Embryonic facial prominence (tissue), 1 donor: ENCODE measurements around the gene RAD51B.

Experiments
- DNase-seq: peaks from one replicate; pipeline ENCODE4 v3.0.0-alpha.2; 2016; ENCODE audit errors: extremely low spot score

The RAD51B gene

DNA sequence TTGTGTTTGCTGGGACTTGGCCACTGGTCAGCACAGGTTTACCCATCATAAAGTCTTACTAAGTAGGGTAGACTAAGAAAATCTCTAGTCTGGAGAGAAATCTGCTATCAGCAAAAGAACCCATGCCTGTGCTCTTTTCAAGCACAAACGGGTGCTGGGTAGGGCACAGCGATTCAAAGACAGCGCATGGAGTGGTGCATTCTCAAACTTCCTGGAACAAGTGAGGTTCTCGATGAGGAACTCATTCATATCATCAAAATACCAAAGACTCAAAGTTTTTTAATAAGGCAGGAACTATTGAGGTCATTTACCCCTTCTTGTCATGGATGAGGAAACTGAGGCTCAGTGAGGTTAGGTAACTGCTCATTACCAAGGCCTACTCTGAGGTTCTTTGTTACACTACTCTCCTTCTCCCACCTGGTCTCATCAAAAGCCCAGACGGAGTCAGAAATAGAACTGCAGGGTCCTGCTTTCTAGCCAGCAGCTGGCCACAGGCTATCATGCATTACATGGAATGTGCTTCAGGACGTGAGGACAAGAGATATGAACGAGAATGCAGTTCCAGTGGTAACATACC is 583.0 kb downstream of the RAD51B start:
- no peak for DNase-seq

DNA sequence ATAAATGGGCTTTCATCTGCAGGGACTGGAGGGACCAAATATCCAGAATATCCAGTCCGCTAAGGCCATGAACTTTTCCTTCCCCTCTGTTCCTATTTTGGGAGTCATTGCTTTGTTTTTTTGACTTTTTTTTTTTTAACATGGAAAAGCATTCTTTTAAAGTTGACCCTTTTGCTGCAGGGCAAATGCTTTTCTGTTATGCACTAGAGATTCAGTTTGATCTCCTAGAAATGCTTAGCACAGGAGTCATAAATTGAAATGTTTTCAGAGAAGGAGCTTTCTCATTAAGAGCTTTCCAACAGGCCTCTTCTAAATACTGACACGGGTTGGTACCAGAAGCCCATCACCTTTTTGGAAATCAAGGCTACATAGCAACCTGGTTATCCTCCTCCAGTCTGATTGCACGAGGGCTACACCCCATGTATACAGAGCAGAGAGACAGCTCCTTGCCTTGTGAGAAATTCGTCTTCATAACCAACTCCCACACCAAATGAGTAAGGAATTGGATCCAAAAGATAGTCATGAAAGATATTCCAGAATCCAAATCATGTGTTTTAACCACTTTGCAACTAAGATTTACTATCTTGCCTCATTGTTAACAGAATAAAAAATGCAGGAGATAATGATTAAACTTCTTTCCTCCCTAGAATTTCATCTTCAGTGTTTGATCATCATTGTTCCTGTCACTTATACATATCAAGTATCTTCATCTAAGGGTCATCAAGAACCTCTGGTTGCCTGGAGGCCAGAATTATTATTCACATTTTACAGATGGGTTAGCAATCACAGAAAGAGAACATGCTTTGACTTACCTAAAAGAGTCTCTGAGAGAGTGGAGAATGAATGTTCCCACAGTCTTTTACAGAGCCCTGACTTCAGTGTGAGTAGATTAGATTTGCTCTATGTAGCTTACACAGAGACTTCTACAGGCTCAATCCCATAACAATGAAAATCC is 583.9 kb downstream of the RAD51B start:
- DNase-seq = no peak

DNA sequence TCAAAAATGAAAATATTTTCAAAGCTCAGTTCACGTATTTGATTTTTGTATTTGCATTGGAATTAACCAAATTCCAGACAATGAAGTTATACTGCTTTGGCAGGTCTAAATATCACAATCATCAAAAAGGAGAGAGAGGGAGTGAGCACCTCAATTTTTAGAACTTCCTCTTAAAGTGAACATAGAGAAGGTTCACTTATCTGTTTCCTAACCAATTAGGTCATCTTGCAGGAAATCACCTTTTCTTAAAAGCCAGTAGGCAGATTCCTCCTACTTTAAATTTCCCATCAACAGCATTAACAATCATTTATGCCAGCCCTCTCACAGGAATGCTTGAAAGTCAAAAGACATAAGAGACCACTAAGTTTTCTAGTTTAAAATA is 584.6 kb downstream of the RAD51B start:
- DNase-seq = no peak

DNA sequence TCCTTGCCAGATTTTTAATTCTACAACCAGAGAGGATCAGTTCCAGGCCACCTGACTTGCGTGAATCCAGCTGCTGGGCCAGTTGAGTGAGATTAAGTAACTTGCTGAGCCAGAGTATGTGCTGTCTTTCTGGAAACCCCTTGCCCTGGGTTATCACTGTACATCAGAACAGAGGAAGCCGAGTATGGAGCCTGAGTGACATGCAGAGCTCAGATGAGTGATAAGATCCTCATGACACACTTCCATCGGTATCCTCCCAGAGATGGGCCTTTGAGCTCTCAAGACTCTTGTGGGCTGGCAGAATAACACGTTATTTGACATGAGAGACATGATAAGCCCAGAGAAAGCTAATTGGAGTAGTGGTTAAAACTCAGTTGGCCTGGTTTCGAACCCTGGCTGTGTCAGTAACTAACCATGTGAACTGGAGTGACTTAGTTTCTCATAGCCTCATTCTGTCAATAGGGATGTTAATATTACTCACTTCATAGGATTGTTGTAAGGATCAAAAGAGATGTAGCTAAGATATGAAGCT is 585.1 kb downstream of the RAD51B start:
- no peak for DNase-seq

DNA sequence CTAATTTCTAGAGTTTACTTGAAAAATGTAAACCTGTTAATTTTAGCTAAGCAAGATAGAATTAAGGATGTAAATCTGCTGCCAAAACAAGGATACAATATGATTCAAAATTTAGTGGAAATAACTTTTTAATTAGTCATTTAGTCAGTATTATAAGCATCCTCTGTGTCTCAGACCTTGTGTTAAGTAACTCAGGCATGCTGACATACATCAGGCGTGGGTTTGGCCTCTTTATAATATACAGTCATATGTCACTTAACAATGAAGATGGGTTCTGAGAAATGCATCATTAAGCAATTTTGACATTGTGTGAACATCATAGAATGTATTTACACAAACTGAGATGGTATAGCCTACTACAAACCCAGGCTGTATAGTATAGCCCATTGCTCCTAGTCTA is 586.4 kb downstream of the RAD51B start:
- DNase-seq = no peak

DNA sequence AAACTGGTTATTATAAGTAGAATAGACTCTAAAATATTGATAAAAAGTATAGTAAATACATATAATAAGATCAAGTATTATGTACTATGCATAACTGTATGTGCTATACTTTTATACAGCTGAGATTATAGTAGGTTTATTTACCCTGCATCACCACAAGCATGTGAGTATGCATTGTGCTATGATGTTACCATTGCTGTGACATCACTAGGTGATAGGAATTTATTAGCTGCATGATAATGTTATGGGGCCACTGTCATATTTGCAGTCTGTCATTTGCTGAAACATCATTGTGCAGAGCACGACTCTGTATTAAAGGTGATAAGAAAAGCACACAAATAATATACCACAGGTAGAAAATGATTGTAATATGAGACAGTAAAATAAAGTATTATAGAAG is 587.7 kb downstream of the RAD51B start:
- DNase-seq = no peak

DNA sequence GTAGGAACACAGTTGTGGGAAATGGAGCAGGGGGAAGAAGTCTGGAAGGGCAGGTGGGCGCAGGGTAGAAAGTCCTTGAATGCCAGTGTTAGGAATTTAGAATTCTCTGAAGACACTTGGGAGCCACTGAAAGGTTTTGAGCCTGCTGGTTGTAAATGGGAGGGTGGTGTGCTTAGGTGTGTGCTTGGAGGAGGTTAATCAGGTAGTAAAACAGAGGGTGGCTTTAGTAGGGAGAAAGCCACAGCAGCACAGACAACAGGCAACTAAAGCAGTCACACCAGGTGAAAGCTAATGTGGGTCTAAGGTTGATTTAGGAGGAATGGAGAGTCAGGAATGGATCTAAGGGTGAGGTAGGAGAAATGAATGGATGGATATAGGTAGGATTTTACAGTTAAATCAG is 588.2 kb downstream of the RAD51B start:
- DNase-seq = no peak

DNA sequence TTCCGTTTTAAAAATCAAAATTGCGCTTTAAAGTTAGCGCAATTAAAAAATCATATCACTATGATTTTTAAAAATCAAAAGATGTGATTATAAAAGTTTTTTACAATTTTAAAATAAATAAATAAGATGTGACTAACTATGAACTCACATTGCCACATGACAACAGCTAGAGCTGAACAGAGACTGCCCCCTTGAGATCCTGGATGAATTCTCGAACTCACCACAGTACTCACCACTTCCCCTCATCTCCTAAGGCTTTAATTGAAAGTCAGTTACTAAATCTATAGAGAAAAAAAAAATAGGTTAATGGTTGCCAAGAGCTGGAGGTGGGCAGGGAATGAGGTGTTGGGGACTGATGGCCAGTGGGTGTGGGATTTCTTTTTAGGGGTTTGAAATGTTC is 589.1 kb downstream of the RAD51B start:
- no peak for DNase-seq

DNA sequence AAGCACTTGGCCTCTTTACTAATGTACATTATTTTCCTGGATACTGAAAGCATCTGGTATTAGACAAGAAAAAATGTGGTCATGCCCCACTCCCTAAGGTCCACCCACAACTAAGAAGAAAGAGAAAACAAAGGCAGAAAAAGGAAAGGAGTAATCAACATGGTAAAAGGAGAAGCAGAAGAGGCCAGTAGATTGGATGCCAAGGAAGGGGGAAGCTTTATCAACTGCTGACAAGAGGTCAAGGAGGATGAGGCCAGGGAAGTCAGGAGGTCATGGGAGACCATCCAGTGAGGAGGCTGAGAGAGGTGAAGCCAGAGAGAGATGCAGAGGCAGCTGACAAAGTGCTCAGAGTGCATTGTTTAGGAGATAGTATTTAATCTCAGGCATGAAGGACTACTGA is 589.8 kb downstream of the RAD51B start:
- no peak for DNase-seq

DNA sequence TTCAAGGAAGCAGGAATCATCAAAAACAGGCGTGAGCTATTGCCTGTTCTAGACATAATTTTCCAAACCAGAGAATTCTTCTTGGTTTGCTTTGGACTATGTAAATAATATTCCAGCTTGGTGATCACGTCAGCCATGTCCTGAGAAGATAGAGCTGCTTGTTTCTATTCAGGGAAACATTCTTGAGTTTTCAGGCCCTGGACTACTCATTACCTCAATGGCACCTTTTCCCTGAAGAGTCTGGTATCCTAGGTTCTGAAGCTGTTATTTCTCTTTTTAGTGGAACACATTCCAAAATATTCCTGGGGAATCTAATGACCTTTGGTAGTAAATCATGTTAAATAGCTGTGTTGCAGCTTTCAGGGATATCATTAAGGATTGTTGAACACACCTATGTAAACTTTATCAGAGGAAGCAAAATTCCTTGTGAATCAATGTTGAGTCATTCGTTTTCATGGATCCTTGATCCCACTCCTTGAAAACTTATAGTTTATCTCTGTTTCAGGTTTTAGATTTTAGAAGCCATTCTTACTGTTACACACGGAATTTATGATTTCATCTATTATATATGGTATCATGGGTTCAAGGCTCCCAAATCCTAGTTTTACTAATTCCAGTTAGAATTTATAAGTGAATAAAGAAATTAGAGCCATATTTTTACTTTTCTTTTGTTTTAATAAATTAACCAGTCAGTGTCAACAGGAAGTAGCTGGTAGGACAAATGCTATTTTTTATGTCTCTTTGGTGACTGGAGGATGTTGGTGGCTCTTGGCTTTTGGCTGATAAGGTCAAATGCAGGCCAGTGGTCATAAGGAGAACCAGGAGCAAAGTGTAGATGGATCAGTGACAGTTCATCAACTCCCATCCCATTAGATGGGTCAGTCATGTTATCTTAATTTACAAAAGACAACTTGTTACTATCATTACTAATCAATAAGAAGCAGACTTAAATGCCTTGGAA is 593.2 kb downstream of the RAD51B start:
- no peak for DNase-seq

DNA sequence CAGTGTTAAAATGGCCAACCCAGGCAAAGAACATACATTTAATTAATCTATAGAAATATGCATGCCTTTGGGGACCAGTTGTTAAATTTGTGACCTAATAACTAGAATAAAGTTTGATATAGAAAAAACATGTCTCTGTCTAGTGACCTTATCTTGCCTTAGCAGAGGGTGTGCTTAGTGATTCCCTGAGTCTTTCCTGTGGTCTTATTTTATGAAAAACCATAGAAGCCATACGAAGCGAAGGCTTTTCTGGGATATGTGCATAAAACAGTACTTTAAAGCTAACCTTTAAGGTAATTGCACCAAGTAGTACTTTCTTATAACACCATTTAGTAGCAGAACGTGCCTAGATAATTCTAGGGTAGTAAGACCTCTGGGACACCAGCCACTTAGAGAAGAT is 593.9 kb downstream of the RAD51B start:
- DNase-seq = no peak

DNA sequence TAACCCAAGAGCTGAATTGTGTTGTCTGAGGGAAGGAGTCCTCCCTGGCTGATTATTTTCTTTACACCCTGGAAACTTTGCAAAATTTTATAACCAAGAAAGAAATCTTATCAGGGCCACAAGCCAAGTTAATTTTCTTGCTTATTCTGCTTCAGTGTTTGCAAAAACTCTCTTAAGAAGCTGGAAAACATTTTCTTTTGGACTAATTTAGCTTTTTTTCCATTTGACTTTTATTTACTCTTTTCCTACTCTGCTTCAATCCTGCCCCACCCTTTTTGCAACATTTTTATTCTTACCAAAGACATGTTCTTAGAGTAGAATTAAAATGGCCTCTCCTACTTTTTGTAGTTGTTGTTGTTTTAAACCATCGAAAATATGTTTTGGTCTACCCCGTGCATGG is 594.5 kb downstream of the RAD51B start:
- DNase-seq = no peak

DNA sequence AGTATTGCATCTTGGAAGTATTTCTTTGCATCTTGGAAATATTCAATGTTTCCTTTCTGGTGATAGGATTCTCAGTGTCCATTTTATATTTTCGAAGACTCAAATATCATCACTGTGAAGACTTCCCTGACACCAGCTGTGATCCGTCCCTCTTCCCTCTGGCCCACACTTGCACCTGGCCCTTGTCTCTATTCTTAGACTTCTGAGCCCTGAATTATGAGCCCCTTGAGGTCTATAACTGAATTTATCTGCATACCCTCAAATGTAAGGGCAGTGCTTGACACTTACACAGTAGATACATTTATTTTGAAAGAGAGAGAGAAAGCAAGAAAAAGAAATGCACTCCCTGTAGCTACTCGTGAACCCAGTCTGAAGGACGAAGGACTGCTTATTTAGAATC is 596.6 kb downstream of the RAD51B start:
- no peak for DNase-seq

DNA sequence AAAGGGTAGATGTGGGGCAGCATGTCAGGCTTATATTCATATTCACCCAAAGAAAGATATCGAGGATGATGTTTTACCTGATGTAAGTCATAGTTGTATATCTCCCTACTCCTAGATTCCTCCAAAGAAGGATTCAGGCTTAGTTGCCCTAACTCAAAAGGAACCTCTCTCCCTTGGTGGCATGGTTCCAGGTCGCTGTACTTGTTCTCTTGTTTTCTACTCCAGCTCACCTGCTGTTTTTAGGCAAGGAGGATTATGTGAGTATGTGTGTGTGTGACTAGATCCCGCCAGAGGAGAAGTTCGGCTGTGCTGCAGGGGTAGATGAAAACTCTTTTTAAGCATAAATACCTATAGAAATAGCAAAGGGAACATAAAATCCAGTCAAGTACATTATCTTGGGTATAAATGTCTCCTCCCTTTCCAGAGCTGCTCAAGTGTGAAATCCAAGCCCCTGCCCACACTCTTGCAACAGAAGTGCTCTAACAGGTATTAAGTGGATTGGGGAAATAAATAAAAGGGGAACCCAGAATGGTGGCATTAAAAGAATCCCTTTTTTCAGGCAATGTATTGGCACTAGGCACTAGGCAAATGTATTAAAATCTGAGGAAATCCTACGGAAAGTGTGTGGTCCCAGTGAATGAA is 597.6 kb downstream of the RAD51B start:
- no peak for DNase-seq

DNA sequence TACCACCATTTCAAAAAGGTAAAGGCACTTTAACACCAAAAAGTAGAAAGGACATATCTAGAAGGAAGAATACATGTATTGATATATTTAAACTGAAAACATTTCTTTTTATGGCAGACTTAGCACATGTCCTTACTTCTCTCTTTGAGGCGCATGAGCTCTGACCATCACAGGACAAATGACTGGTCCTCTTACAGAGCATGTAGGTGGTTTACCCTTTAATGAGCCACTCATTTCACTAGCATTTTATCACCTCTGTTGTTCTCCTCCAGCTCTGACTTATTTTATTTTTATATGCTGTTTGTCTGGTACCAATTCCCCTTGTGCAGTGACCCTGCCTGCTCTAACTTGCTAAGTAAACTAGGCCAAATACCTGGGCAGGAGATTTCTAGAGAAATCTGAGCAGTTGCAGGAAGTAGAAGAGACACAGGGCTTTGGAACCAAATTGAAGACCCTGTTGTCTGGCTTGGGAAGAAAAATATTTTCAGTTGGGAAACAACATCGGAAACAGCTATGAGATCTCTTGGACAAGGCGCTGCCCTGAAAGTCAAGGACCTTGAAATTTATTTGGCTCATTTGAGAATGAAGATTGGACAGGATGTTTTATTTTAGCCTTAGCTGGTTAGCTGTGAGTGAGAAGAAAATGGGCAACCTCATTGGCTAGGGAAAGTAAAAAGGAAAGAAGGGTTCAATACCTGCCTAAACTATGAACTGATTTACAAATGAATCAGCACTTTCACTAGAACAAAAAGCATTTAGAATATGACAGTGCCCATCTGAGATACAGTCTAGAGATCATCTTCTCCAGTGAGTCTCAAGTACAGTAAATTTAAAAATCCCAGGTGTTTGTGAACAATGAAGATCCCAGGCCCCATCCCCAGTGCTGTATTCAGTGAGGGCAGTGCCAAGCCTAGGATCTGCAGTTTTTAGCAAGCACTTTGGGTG is 598.9 kb downstream of the RAD51B start:
- no peak for DNase-seq

DNA sequence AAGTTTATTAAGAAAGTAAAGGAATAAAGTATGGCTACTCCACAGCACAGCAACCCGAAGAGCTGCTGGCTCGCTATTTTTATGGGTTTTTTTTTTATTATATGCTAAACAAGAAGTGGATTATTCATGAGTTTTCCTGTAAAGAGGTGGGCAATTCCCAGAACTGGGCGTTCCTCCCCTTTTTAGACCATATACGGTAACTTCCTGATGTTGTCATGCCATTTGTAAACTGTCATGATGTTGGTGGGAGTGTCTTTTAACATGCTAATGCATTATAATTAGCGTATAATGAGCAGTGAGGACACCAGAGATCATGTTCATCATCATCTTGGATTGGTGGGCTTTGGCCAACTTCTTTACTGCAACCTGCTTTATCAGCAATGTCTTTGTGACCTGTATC is 600.8 kb downstream of the RAD51B start:
- no peak for DNase-seq

DNA sequence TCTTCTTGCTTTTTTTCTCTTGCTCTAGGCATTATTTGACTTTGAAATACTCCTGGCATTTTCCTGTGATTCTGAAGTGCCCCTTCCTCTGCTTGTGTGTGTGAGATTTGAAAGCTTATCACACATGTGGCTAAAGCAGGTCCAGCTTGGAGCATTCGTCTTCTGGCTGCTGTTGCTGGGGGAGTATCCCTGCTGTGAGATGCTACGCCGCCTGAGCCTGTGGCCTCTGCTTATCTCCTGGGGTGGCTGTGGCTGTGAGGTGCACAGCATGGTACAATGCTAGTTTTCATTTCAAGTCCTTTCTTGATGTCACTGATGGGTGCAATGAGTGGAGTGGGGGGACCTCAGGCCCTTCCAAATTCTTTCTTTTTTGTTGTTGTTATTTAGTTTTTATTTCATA is 601.5 kb downstream of the RAD51B start:
- no peak for DNase-seq

DNA sequence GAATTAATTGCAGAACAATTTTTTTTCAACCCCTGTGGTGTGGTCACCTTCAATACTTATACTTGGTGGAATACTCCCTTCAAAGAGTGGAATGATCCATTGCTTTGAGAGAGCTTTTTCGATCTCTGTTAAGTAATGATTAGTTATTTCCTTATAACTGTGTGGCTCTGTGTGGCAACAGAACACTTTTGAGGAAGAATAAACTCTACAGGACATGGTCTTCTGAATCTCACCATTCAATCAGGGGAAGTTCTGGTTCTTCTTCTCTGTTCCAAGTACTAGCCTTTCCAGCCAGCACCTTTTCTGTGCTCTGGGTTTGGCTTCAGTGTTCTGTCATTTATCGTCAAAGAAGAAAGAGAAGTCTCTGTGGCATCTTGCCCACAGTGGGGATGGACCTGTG is 604.1 kb downstream of the RAD51B start:
- DNase-seq = no peak

DNA sequence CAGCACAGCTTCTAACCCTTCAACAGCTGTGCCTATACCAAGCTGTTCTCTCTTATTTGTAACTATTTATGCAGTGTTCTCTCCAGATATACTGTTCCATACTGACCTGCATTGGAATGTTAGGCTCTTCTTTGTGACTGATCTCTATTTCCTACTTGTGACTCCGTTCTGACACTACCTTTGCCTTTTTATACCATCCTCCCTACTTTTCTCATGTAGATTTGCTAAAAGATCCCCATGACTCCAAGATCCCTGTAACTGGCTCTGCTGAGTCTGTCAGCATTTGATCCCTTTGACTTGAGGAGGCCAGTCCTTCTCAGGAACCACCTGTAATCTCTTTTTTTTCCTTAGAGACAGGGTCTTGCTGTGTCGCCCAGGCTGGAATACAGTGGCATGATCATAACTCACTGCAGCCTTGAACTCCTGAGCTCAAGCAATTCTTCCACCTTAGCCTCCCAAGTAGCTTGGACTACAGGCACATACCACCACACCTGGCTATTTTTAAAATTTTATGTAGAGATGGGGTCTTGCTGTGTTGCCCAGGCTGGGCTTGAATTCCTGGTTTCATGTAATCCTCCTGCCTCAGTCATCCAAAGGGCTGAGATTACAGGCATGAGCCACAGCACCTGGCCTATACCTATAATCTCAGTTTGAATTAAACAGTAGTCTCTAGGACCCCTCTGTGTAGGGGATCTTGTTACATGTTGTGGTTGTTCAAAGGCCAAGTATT is 605.0 kb downstream of the RAD51B start:
- no peak for DNase-seq
